K562 (cell line): ENCODE data around the gene POLK. TPM values are rescaled to one million over a fixed set of nuclear protein-coding genes. Genes with fewer than 3 reads are reported as not detected.
"Not testable (repeated sequence)": the region's sequence is repeated elsewhere in the genome, so short reads cannot be mapped to it uniquely, and the experiment has no call there.

Experiments
- ATAC-seq: fragments of 200-7000 bp; cut with Tn5 transposase; 3 replicates; pipeline ENCODE4 v1.9.1; 2020; ENCODE audit warnings: moderate library complexity
- BruUV-seq: library from RNA; stranded (reverse); fragments of 400-500 nt; replicated peaks from 2 replicates; lab custom pipeline; 2021; lab: Mats Ljungman, UMichigan
- CTCF ChIA-PET: fragments of 300-600 bp; formaldehyde crosslinking; extraction: SDS; loops from one replicate; lab custom pipeline; 2021; ENCODE audit warnings: low intra/inter-chr PET ratio; lab: Yijun Ruan, JAX
- POLR2A ChIA-PET: fragments of 300-600, 350-650 bp; sonication (Branson Sonifier 250); formaldehyde crosslinking; extraction: SDS; loops from one replicate; lab custom pipeline; 2021; ENCODE audit warnings: antibody characterized with exemption, inconsistent platforms; lab: Yijun Ruan, JAX
- DNase-seq, 4 experiments: peaks; one replicate each; pipeline versions ENCODE4 v3.0.0 to v3.0.0-alpha.2; 2011 to 2018; ENCODE audit warnings: low spot score in 3 of 4, mixed read lengths in 3 of 4; ENCODE audit errors: extremely low read depth in 1 of 4
- FAIRE-seq: peaks from 2 replicates; lab custom pipeline; 2011; peaks lifted over from hg19 to GRCh38; lab: Jason Lieb, UNC
- H2AFZ ChIP-seq: 2 replicates; pipeline ENCODE4 v1.6.0; 2011; ENCODE audit warnings: low read depth, low read length, control low read depth, inconsistent platforms
- H3K27ac ChIP-seq: fragments of 200-600 bp; 3 replicates; pipeline ENCODE4 v1.8.0; 2011; ENCODE audit warnings: low read depth, mild to moderate bottlenecking, control low read depth, inconsistent platforms, low read length, moderate library complexity, mixed read lengths; ENCODE audit errors: extremely low read depth
- H3K27me3 ChIP-seq, 2 experiments: fragments of 300-600 bp in 1 of 2; 2 replicates in 1 of 2; 3 replicates in 1 of 2; pipeline versions ENCODE4 v1.6.0 to v1.8.0; 2011; ENCODE audit warnings: inconsistent platforms in 2 of 2, low read length in 2 of 2, mild to moderate bottlenecking in 1 of 2, mixed read lengths in 1 of 2, moderate library complexity in 1 of 2; ENCODE audit not compliant: control insufficient read depth in 2 of 2, insufficient read depth in 2 of 2
- H3K36me3 ChIP-seq: fragments of 300-600 bp; 3 replicates; pipeline ENCODE4 v1.8.0; 2011; ENCODE audit warnings: mild to moderate bottlenecking, low read length, inconsistent platforms; ENCODE audit not compliant: control insufficient read depth, insufficient read depth
- H3K4me1 ChIP-seq, 2 experiments: fragments of 200-600 bp in 1 of 2; replicated peaks in 1 of 2; 2 replicates in 1 of 2; 3 replicates in 1 of 2; pipeline versions ENCODE4 v1.5.1 to v1.8.0; 2011; ENCODE audit warnings: inconsistent platforms in 2 of 2, low read length in 2 of 2, mild to moderate bottlenecking in 1 of 2, mixed read lengths in 1 of 2, moderate library complexity in 1 of 2; ENCODE audit not compliant: control insufficient read depth in 2 of 2, insufficient read depth in 2 of 2
- H3K4me2 ChIP-seq: 2 replicates; pipeline ENCODE4 v1.6.1; 2011; ENCODE audit warnings: low read length, control low read depth, inconsistent platforms, mixed read lengths; ENCODE audit not compliant: insufficient read depth
- H3K4me3 ChIP-seq: fragments of 200-600 bp; sonication (generic), shearing (Covaris generic); 2 replicates; pipeline ENCODE4 v1.5.1; 2016; ENCODE audit warnings: control low read depth, inconsistent platforms
- H3K79me2 ChIP-seq: fragments of 200-600 bp; 3 replicates; pipeline ENCODE4 v1.8.0; 2011; ENCODE audit warnings: low read length, inconsistent platforms; ENCODE audit not compliant: control insufficient read depth, insufficient read depth
- H3K9ac ChIP-seq, 2 experiments: 2 replicates each; pipeline versions ENCODE4 v1.6.0 to v1.6.1; 2011; ENCODE audit warnings: low read depth in 2 of 2, low read length in 2 of 2, control low read depth in 1 of 2, inconsistent platforms in 1 of 2, mild to moderate bottlenecking in 1 of 2, mixed read lengths in 1 of 2; ENCODE audit not compliant: insufficient read depth in 1 of 2
- H3K9me1 ChIP-seq: one replicate; pipeline ENCODE4 v1.6.0; 2011; ENCODE audit warnings: inconsistent platforms, mild to moderate bottlenecking, low read length, moderate library complexity; ENCODE audit not compliant: control insufficient read depth, insufficient read depth
- H3K9me3 ChIP-seq: replicated peaks from 2 replicates; pipeline ENCODE4 v1.5.1; 2011; ENCODE audit warnings: low read depth, low read length, inconsistent platforms; ENCODE audit not compliant: control insufficient read depth, insufficient read depth
- H4K20me1 ChIP-seq: replicated peaks from 2 replicates; pipeline ENCODE4 v1.6.1; 2011; ENCODE audit warnings: low read length, inconsistent platforms, mixed read lengths; ENCODE audit not compliant: control insufficient read depth, insufficient read depth
- NFIC ChIP-seq: fragments of 450-650 bp; IDR thresholded peaks from 2 replicates; pipeline ENCODE4 v1.6.1; 2017; ENCODE audit warnings: mild to moderate bottlenecking, inconsistent platforms
- NFIX ChIP-seq: fragments of 250-450 bp; sonication (Bioruptor Pico); IDR thresholded peaks from 2 replicates; pipeline ENCODE4 v1.4.0; 2020; ENCODE audit warnings: low read depth, mild to moderate bottlenecking, moderate library complexity
- NUFIP1 ChIP-seq: fragments of 450-650 bp; IDR thresholded peaks from 2 replicates; pipeline ENCODE4 v1.6.1; 2018; ENCODE audit not compliant: partially characterized antibody
- SMAD1 ChIP-seq: fragments of 150-350 bp; IDR thresholded peaks from 2 replicates; pipeline ENCODE4 v1.6.1; 2014; ENCODE audit warnings: low read length, low read depth; ENCODE audit not compliant: partially characterized antibody
- WGBS: fragments of 100-300 bp; shearing (Covaris generic); methylation state at CpG from one replicate; pipeline ENCODE4 v1.1.6; 2016; ENCODE audit warnings: low coverage, mixed read lengths; ENCODE audit not compliant: insufficient coverage; ENCODE audit errors: missing lambda C conversion rate; 5-methylcytosine and 5-hydroxymethylcytosine counted together
- in situ Hi-C: fragments of 300-500 bp; cut with MboI; formaldehyde crosslinking; loops from 4 replicates; pipeline ENCODE4 v1.15.0; 2018; ENCODE audit warnings: inconsistent platforms, mixed read lengths
- intact Hi-C: fragments of 100-400 bp; cut with micrococcal nuclease; formaldehyde crosslinking; loops from 2 replicates; pipeline ENCODE4 v1.14.2; 2022
- polyA plus RNA-seq, 8 experiments: library from polyadenylated mRNA; depleted of rRNA in 4 of 8; stranded (reverse) in 5 of 8; unstranded in 3 of 8; fragments of >200 nt; fragmentation: Nextera tagmentation in 2 of 8; fragmentation: Illumina TruSeq in 1 of 8; extraction: Ambion mirVana in 2 of 8; extraction: Trizol in 1 of 8; gene quantifications; 2 replicates each; pipeline versions ENCODE4 v1.2.1 to v1.2.3, GENCODE V29; 2011 to 2014; ENCODE audit warnings: inconsistent platforms in 1 of 8, missing spikeins in 1 of 8
- total RNA-seq, 7 experiments: library from RNA; depleted of rRNA in 6 of 7; stranded (reverse); fragments of >200 nt in 6 of 7; fragmentation: Illumina TruSeq in 2 of 7; extraction: Trizol in 2 of 7; gene quantifications; 2 replicates each; pipeline versions ENCODE4 v1.2.1 to v1.2.3, GENCODE V29; 2011 to 2021; ENCODE audit warnings: low replicate concordance in 1 of 7
- TF ChIP-seq, protein P1 (sequence below): sonication (generic); formaldehyde crosslinking; IDR thresholded peaks from 2 replicates; pipeline ENCODE4 v1.8.1; 2023; ENCODE audit warnings: mild to moderate bottlenecking, missing genetic modification reagents

Gene POLK
- total and polyA plus RNA-seq, 9 of the 15 experiments (the other 6 are each of a cell fraction or from before 2014, with no cell fraction given): 6.1 to 31.6 (median 16.5) TPM

DNA sequence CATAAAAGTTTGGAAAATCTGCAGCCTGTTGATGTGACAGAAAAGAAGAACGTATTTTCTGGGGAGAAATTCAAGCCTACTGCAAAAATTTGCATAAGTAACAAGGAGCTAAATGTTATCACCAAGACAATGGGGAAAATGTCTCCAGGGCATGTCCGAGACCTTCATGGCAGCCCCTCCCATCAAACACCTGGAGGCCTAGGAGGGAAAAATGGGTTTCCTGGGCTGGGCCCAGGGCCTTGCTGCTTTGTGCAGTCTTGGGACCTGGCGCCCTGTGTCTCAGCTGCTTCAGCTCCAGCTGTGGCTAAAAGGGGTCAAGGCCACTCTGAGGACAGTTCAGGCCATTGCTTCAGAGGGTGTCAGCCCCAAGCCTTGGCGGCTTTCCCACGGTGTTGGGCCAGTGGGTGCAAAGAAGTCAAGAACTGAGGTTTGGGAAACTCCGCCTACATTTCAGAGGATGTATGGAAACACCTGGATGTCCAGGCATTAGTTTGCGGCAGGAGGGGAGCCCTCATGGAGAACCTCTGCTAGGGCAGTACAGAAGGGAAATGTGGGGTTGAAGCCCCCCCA lies 13.4 kb upstream of the POLK start:
- ChIA-PET CTCF (no interaction called here), POLR2A (interaction anchor here (0.6 to 1.0 kb wide), 3 partner anchors 12 to 113 kb away, joined by 3 to 4 read pairs (median 3); no protein-coding TSS in a partner anchor)
- H3K4me1 ChIP-seq: no peaks in the 10 kb centered on the region
- no peak overlapping the region for H3K27ac ChIP-seq
- no peak overlapping the region for H3K9ac ChIP-seq
- no peaks in the 10 kb centered on the region for H4K20me1 ChIP-seq
- DNase-seq (no peak), ATAC-seq (no peak), FAIRE-seq (no peak)
- BruUV-seq: no TSS peak
- in situ Hi-C loops: no loop called here
- no peaks in the 10 kb centered on the region for H3K9me1 ChIP-seq
- no peak overlapping the region for H2AFZ ChIP-seq
- peaks cover 18% of the 10 kb centered on the region for H3K36me3 ChIP-seq
- H3K27me3 ChIP-seq: no peaks in the 10 kb centered on the region
- no peak overlapping the region for H3K4me3 ChIP-seq
- H3K9me3 ChIP-seq: no peaks in the 10 kb centered on the region
- peaks cover 7% of the 10 kb centered on the region; the same call in 1 of the 3 replicates for H3K79me2 ChIP-seq
- no peak for TF ChIP-seq NUFIP1
- TF ChIP-seq, protein P1, sequence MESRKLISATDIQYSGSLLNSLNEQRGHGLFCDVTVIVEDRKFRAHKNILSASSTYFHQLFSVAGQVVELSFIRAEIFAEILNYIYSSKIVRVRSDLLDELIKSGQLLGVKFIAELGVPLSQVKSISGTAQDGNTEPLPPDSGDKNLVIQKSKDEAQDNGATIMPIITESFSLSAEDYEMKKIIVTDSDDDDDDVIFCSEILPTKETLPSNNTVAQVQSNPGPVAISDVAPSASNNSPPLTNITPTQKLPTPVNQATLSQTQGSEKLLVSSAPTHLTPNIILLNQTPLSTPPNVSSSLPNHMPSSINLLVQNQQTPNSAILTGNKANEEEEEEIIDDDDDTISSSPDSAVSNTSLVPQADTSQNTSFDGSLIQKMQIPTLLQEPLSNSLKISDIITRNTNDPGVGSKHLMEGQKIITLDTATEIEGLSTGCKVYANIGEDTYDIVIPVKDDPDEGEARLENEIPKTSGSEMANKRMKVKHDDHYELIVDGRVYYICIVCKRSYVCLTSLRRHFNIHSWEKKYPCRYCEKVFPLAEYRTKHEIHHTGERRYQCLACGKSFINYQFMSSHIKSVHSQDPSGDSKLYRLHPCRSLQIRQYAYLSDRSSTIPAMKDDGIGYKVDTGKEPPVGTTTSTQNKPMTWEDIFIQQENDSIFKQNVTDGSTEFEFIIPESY (CRISPR knock-in tag): 0 out of 2 replicates have a peak, but pooled peaks have one; percentile 12
- intact Hi-C loops: no loop called here
- 97% methylated on average over 6 of the region's 7 CpGs for WGBS
- H3K4me2 ChIP-seq: no peak overlapping the region

DNA sequence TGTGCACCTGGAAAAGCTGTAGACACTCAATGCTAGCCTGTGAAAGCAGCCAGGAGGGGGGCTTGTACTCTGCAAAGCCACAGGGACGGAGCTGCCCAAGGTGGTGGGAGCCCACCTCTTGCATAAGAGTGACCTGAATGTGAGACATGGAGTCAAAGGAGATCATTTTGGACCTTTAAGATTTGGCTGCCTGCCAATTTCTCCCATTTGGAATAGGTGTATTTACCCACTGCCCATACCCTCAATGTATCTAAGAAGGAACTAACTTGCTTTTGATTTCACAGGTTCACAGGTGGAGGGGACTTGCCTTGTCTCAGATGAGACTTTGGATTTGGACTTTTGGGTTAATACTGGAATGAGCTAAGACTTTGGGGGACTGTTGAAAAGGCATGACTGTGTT lies 12.8 kb upstream of the POLK start:
- intact Hi-C loops, H4K20me1 ChIP-seq, H3K4me3 ChIP-seq, in situ Hi-C loops, BruUV-seq, H3K4me2 ChIP-seq, ATAC-seq, H3K79me2 ChIP-seq, H2AFZ ChIP-seq, H3K9ac ChIP-seq, H3K9me1 ChIP-seq, H3K9me3 ChIP-seq, FAIRE-seq, H3K27ac ChIP-seq, DNase-seq, H3K4me1 ChIP-seq, H3K27me3 ChIP-seq, CTCF ChIA-PET: not testable (repeated sequence)
- H3K36me3 ChIP-seq: peaks cover 19% of the 10 kb centered on the region
- TF ChIP-seq NFIX (CRISPR knock-in tag) (peak; percentile 92), NFIC (peak; percentile 97), SMAD1 (peak; percentile 22)
- whole genome bisulfite sequencing: 82% methylated on average over 1 of the region's 1 CpG
- POLR2A ChIA-PET: interaction anchor here (0.6 to 1.0 kb wide), 4 partner anchors 11 to 113 kb away, joined by 3 to 5 read pairs (median 4); no protein-coding TSS in a partner anchor
